IMR-90 (cell line): ENCODE results near the gene GRID1.

ENCODE experiments used
- CEBPB ChIP-seq: IDR thresholded peaks from 2 replicates; pipeline ENCODE4 v1.6.1; 2012; ENCODE audit warnings: low read depth, low read length, improper control_type of control experiment
- ELK1 ChIP-seq: fragments of 150-350 bp; IDR thresholded peaks from 2 replicates; pipeline ENCODE4 v1.6.1; 2016; ENCODE audit warnings: low read depth, mild to moderate bottlenecking, low read length, moderate library complexity, borderline replicate concordance
- MAFK ChIP-seq: IDR thresholded peaks from 2 replicates; pipeline ENCODE4 v1.6.1; 2012; ENCODE audit warnings: low read depth, low read length, improper control_type of control experiment
- MXI1 ChIP-seq: IDR thresholded peaks from 2 replicates; pipeline ENCODE4 v1.6.1; 2012; ENCODE audit warnings: low read depth, mild to moderate bottlenecking, low read length, moderate library complexity, borderline replicate concordance
- NFE2L2 ChIP-seq: fragments of 150-350 bp; IDR thresholded peaks from 2 replicates; pipeline ENCODE4 v1.6.1; 2016; ENCODE audit warnings: low read depth, mild to moderate bottlenecking, low read length
- POLR2A ChIP-seq: IDR thresholded peaks from 2 replicates; pipeline ENCODE4 v1.6.1; 2012; ENCODE audit warnings: mild to moderate bottlenecking, low read depth, low read length
- RAD21 ChIP-seq: IDR thresholded peaks from 2 replicates; pipeline ENCODE4 v1.6.1; 2012; ENCODE audit warnings: low read length, improper control_type of control experiment
- RFX5 ChIP-seq: IDR thresholded peaks from 2 replicates; pipeline ENCODE4 v1.8.0; 2012; ENCODE audit warnings: low read depth, mild to moderate bottlenecking, low read length, moderate library complexity
- SMC3 ChIP-seq: fragments of 150-350 bp; IDR thresholded peaks from 2 replicates; pipeline ENCODE4 v1.6.1; 2016; ENCODE audit warnings: low read depth, mild to moderate bottlenecking, antibody characterized with exemption, low read length, moderate library complexity
- TF ChIP-seq, protein P1 (sequence below): conservative IDR thresholded peaks from 2 replicates; pipeline ENCODE4 v1.5.1; 2012; ENCODE audit warnings: mild to moderate bottlenecking, low read depth, low read length, improper control_type of control experiment

GRCh38 chr10:86372784-86373239 is 6.2 kb upstream of the GRID1 start:
- TF ChIP-seq, protein P1, sequence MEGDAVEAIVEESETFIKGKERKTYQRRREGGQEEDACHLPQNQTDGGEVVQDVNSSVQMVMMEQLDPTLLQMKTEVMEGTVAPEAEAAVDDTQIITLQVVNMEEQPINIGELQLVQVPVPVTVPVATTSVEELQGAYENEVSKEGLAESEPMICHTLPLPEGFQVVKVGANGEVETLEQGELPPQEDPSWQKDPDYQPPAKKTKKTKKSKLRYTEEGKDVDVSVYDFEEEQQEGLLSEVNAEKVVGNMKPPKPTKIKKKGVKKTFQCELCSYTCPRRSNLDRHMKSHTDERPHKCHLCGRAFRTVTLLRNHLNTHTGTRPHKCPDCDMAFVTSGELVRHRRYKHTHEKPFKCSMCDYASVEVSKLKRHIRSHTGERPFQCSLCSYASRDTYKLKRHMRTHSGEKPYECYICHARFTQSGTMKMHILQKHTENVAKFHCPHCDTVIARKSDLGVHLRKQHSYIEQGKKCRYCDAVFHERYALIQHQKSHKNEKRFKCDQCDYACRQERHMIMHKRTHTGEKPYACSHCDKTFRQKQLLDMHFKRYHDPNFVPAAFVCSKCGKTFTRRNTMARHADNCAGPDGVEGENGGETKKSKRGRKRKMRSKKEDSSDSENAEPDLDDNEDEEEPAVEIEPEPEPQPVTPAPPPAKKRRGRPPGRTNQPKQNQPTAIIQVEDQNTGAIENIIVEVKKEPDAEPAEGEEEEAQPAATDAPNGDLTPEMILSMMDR = no peak
- TF ChIP-seq MAFK (no peak), RAD21 (no peak), POLR2A (no peak), RFX5 (no peak), MXI1 (no peak), NFE2L2 (no peak), SMC3 (no peak), ELK1 (no peak), CEBPB (no peak)
